Glomerular endothelial cell (primary cell): Measurements from ENCODE around the gene UNCX. TPM values are rescaled to one million over a fixed set of nuclear protein-coding genes. Genes with fewer than 3 reads are reported as not detected.

ENCODE experiments used
- DNase-seq: peaks from one replicate; pipeline ENCODE4 v3.0.0-alpha.2; 2011; ENCODE audit warnings: low read depth, low spot score; ENCODE audit errors: extremely low read depth
- total RNA-seq: library from RNA; depleted of rRNA; stranded (reverse); fragments of >200 nt; gene quantifications from 2 replicates; pipeline ENCODE4 v1.2.3, GENCODE V29; 2015

The UNCX gene
- total RNA-seq, 1 donor from 2014 or later = not detected

DNA sequence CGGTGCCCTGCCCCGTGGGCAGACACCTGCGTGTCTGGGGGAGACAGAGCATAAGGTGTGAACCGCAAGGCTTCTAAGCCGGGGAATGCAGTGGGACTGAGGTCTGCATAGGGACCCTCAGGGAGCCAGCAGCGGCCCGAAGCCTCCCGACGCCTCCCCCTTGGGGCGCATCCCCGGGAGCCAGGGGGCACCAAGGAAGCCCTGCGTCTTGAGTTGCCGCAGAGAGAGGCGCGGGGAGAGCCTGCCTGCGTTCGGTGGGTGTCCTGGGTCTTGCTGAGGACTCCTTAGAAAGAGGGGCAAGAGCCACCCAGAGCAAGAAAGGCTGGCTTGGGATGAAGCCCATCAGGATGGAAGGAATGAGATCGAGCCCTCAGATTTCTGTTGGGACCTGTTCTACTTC lies 18.2 kb upstream of the UNCX start:
- no peak for DNase-seq

DNA sequence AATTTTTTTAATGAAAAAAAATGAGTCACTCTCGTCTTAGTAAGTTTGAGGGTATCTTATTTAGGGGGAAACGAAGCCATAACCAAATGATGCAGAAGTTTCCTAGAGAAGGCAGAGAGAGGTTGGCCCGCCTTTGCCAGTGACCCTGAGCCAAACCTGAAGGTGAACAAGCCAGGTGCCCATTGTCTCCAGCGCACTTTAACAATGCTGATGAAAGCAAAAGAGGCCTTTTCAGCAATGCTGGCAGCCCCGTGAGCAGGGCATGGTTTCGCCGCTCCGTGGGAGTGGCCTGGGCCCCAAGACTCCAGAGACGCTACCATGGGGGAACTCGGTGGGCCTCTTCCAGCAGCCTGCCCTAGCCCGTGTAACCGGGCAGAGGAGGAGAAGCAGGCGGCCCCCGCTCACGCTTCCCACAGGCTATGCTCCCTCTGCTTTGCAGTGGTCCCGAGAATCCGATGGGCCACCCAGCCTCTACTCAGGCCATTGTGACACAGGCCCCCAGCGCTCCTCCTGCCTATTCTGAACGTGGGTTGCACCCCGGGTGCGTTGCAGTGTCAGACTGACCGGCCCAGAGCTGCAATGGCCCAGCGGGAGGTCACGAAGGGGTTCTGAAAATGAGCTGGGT lies 14.0 kb upstream of the UNCX start:
- no peak for DNase-seq

DNA sequence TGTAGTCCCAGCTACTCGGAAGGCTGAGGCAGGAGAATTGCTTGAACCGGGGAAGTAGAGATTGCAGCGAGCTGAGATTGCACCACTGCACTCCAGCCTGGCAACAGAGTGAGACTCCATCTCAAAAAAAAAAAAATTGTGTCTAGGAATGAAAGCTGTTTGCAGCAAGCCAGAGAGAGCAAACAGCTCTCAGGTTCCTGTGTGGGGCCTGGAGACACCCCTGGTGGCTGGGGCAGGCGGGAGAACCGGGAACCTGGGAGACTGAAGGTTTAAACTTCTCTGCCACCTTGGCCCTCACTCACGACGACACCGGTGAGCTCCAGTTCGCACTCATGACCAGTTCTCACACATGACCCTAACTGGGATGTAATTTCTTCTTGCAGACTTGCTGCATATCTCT lies 13.2 kb upstream of the UNCX start:
- no peak for DNase-seq

DNA sequence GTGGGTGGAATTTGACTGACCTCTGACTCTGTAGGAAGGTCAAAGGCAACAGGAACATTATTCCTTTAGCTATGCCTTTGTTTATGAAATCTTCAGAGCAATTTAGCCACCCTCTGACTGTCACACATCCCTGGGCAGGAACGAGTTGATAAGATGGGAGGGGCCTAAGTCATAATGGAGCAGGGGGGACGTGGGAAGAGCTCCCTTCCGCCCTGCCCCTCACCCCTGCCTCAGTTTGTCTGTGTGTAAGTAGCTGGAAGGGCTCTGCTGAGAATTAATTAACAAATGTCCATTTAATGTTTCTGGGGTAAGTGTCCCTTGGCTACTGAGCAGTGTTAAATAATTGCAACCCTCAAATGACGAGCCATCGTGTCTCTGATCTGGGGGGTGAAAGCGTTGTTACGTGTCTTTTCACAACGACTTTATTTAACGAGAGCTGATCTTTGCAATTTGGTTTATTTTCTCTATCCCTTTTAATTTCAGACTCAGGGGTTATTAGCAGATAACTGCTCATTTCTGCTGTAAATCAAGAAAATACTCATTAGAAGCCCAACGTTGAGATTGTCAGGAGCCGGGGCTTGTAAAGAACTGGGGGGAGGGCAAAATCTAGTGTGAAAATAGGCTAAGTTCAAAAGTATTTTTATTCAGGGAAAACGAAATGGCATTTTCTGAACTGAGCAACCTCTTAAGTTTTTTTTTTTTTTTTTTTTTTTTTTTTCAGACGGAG lies 12.5 kb upstream of the UNCX start:
- DNase-seq = no peak

DNA sequence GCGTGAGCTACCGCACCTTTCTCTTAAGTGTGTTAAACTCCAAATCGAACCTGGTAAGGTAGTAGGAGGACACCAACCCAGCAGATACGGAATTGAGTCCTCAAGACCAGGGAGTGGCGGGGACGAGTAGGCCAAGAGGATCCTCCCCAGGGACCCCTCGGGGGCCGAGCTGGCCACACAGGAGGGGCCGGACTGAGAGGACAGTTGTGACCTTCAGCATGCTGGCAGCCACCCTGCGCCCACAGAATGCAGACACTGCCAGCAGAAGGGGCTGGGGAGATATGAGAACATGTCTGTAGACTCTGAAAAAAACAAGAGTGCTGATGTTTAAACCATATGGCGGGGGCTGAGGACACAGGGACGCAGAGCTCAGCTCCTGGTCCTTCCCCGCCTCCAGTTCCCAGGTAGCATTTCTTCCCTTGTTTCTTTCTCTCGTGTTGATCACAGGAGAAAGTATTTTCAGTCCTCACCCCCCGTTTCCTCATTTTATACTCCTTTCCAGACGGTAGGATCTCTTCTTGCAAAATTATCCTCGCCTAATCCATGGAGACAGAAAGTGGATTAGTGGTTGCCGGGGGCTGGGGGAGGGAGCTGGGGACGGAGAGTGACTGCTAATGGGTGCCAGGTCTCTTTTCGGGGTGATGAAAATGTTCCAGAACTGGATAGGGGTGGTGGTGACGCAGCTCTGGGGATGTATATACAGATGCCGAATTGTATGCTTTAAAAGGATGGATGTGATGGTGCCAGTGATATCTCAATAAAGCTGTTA lies 11.5 kb upstream of the UNCX start:
- no peak for DNase-seq

DNA sequence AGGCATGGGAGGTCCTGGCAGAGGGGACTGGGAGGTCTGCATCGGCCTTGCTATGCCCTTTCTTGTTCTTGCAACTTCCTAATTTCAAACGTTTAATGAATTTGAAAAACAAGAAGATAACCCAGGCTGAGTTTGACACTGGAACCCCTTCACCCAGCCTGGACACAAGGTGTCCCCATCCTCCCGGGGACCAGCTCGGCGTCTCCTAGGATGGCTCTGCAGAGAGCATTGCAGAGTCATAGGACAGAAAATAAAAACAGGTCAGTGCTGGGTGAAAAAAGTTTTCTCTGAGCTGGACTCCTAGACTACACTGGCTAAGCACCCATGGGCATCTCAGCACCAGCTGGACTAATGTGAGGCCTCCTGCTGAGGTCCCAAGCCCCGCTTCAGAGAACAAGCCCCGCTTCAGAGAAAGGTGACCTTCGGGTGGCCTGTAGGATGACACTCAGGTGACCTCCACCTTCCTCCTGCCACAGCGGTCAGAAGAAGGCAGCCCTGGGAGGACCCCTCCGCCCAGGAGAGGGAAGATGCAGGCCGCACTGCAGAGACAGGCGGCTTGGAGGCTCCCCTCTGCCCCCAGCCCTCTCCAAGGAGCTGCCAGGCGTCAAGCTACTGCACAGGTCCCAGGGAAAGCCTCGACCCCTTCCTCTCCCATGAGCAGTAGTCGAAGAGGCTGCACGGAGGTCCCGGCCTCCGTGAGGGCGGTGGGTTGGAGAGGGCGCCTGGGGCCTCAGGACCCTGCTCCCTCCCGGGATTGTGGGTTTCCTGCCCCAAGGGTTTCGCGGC lies 9.3 kb upstream of the UNCX start:
- DNase-seq = no peak

DNA sequence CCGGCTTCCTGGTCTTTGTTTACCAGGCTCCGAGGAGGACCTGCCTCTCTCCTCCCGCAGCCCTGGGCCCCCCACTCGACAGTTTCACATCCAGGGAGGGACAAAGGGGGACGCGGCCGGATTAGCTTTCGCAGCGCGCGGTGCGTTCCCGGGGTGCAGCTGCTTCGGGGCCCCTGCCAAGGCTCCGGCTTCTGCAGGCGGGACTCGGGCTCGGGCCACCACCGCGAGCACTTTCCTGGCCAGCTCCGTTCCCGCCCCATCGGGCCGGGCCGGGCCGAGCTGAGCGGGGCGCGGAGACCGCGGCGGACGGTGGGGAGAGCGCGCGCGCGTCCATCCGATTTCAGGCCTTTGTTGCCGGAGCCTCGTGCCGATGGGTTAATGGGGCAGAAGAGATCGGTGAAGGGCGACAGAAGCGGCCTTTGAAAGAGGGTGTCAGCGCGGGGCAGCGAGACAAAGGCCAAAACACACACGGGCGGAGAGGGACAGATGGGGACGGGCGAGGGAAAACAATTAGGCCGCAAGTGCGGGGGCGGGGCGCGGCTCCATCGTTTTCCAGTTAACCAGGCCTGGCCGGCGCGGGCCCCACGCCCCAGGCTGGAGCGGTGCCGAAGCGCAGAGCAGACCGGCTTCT lies 8.5 kb upstream of the UNCX start:
- no peak for DNase-seq

DNA sequence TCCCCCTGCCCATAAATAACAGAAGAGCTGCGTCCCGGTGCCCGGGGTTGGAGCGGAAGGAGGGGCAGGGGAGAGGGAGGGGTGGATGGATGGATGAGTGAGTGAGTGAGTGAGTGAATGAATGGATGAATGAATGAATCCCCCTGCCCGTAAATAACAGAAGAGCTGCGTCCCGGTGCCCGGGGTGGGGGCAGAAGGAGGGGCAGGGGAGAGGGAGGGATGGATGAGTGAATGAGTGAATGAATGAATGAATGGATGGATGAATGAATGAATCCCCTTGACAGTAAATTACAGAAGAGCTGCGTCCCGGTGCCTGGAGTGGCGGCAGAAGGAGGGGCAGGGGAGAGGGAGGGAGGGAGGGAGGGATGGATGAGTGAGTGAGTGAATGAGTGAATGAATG lies 7.6 kb upstream of the UNCX start:
- DNase-seq = no peak

DNA sequence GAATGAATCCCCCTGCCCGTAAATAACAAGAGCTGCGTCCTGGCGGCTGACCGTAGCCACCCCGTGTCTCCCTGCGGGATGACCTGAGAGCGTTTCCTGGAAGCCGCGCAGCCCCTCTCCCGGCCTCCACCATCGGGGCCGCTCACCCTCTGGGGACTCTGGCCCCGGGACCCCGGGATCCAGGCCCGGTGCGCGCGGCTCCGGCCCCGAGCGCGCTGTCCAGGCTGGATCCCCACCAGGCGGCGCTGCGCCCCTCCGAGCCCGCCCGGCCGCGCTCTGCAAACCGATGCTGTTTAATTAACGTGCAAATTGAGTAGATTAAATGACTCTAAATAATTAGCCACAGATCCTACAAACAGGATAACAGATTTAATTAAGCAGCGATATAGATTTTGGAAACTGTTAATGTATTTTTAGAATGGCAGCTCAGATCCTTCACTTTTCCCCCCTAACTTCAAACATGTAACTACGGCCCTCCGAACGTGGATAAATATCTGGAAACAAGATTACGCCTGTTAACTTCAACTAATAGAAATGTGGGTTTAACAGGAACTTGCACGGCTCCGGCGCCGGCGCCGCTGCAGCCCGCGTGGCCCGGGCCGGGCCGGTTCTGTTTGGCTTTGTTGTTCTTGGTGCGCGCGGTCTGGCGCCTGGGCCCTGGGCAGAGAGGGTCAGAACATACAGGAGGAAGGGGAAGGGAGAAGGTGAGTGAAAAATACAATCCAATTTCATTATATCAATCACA lies 7.1 kb upstream of the UNCX start:
- no peak for DNase-seq

DNA sequence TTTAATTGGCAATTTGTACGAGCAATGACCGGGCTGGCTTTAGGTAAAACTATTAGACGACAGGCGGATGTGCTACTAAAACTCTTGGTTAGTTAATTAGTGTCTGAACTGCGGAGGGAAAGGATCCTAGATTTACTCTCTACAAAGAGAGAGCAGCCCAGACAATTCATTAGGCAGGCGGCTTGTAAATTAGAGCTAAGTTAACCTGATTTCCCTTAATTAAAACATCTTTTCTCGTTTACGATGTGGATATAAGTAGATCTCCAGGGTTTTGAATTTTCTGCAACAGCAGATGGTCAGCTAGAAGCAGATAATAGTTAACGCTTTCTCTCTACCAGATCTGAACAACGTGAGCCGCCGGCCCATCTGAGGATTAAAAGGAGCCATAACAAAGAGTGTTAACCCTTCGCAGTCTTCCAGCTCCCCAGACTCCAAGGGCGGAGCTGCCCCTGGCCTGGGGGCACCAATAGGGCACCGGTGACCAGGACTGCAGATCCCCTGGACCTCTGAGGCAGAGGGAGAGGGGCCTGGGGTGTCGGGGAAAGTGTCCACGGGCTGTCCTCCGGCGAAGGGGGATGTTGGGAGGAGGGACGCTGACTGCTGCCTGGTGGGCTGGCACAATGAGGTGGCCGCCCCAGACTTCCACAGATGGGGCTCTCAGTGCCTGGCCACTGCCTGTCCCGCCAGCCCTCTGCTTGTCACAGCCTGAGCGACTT lies 6.3 kb upstream of the UNCX start:
- DNase-seq = no peak

DNA sequence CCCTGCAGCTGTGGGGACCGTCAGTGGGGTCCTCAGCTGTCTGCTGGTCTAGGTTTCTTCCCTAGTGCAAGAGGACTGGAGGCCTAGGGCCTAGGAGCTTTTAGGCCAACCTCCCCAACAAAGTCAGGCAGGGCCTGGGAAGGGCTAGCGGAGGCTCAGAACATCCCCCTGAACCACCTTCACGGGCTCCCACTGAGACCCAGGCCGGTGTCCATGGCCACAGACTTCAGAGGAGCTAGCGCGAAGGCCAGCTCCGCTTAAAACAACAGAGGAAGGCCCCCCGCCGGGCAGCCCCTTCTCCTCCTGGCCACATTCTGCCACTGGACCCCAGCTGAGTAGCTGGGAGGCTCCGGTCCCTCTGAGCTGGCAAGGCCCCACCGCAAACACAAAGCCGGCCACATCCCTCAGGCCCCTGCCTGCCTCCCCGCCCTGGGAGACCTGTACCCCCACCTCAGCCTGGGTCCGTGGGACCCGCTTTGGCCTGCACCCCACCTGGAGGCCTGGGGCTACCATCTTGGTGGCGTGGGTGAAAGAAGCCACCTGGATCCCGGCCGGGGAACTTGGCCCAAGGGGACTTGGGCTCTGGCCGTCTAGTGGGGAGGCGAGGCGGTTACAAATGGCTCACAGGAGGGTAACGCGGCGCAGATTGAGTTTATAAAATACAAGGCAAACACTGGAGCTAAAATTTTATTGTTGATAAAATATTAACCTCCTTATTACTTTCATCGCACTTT lies 5.4 kb upstream of the UNCX start:
- no peak for DNase-seq

DNA sequence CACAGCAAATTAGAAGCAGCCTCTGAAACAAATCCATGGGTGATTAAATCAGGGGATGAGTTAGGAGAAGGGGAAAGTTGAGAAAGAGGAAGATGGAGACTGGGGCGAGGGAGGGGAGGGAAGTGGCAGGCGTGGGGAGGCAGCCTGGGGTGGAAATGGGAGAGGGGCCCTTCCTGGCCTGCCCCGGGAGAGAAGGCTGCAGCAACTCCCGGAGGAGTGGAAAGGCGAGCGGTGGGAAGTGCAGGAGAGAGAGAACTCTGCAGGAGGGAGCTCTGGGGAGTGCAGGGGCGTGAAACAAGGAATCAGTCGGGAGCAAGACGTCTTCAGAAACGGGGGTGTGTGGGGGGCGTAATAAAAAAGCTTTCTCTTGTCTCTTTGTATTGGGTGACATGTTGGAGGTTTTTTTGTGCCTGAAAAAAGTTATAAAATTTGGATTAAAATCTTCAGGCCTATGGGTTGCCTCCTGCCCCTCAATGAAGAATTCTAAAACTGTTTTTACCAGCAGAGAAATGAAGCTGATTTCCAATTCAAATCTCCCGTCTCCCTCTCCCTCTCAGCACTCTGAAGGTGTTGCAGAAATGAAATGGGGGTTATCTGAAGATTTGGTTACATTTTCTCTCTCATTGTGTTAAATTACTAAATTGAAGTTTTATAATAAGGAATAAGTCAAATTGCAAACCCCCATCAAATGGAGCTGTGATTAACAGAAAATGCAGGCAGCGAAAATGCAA lies 4.7 kb upstream of the UNCX start:
- no peak for DNase-seq

DNA sequence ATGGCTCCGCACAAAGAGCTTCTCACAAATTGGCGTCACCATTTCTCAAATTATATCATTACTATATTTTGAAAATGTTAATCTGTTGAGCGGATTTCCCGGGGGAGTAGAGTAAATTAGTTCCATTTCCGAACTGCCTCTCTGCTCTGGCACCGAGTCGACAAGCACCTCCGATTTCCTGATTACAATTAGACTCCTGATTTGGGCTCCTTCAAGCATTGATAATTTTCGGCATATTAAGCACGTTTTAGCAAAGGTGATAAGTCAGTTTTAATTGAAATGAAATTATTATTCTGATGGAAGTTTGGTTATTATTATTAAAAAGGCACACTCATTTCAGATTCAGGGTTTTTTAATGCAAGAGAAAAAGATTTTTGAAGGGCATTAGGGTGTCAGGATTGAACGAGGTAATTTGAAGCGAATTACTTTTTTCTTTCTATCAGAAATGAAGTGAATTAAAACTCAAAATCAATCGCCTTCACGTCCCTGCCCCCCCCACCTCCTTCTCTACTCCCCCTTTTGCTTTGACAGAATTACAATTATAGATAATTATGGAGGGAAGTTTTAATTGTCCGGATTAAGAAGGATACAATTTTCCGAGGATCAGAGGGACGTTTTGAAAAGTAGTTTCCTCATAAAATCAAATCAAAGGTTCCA lies 4.0 kb upstream of the UNCX start:
- no peak for DNase-seq

DNA sequence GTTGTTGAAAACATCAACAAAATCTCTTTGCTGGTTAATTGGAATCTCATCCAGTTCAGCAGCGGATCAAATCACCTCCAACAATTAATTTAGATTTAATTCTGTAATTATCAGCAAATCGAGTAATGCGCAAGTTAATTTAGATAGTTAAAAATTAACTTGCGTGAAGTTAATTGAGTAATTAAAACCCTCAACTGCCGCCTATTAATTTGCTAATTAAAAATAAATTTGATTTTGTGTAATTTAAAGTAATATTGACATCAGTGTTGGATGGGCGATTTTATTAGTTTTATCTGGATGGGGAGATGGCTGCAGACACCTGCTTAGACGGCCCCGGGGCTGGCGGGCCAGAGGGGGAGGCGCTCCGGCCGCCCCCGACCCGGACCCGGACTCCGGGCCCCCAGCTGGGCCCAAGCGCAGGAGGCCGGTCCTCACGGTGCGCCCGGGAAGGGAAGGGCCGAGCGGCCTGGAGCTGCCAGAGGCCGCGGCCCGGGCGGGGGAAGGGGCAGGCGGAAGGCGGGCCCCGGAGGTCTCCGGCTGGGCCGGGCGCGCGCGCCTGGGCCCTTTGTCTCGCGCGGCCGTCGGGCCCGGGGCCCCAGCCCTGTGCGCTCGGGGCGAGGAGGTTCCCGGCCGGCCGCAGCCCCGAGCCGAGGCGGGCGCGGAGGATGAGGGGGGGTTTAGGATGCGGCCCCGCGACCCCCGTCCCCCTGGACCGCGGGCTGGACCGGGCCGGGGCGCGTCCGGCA lies 3.3 kb upstream of the UNCX start:
- DNase-seq = no peak

DNA sequence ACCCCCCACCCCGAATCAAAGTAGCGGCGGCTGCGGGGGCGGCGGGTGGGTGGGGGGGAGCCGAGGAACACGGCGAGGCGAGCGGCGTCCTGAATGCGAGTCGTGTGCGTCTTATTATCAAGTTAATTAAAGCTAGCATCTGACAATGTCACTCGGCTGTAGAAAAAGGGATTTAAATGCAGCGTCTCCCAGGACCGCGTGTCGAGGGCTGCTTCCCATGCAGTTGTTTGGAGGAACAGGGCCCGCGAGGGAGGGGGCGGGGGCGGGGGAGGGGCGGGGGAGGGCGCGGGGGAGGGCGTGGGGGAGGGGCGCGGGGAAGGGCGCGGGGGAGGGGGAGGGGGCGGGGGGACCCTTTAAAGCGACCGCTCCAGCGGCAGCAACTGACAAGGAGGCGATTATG lies 2.7 kb upstream of the UNCX start:
- DNase-seq = no peak

DNA sequence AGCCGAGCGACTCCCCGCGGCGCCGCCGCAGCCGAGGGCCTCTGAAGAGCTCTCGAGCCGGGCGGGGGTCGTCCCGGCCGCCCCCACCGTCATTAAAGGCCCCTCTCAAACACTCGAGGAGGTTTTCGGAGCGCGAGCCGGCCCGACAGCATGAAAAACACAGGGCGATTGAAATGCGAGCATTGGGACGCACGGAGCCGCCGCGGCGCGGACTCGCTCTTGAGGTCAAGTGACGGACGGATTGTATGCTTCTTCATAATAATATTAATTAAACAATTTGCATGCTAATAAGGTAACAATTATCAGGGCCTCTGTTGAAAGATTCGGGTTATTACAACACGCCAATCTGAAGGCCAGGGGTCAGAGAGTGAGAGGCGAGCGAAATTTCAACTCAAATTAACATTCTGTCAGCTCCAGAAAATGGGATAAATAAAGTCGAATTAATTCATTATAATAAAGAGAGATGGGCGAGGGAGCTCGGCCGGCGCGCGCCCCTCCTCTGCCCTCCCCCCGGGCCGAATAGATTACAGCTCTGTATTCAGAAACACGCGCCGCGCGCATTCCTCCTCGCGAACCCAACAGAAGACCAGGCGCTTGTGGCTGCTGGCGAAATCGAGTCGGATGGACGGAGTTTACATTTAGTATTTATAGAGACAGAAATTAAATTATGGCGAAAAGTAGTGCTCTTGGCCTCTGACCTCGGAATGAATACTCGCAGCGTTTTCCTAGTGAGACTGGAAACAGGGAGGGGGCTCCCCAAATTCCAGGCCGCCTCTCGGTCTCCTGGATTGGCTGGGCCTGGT lies 2.1 kb upstream of the UNCX start:
- DNase-seq = no peak
